GM19023 (cell line): ENCODE results near the gene UBE2J2.

Source experiments
- ATAC-seq: cut with Tn5 transposase; IDR thresholded peaks from one replicate; pipeline ENCODE4 v1.9.1; 2021; ENCODE audit warnings: mild to moderate bottlenecking, moderate library complexity; ENCODE audit not compliant: unreplicated experiment

UBE2J2 gene

DNA sequence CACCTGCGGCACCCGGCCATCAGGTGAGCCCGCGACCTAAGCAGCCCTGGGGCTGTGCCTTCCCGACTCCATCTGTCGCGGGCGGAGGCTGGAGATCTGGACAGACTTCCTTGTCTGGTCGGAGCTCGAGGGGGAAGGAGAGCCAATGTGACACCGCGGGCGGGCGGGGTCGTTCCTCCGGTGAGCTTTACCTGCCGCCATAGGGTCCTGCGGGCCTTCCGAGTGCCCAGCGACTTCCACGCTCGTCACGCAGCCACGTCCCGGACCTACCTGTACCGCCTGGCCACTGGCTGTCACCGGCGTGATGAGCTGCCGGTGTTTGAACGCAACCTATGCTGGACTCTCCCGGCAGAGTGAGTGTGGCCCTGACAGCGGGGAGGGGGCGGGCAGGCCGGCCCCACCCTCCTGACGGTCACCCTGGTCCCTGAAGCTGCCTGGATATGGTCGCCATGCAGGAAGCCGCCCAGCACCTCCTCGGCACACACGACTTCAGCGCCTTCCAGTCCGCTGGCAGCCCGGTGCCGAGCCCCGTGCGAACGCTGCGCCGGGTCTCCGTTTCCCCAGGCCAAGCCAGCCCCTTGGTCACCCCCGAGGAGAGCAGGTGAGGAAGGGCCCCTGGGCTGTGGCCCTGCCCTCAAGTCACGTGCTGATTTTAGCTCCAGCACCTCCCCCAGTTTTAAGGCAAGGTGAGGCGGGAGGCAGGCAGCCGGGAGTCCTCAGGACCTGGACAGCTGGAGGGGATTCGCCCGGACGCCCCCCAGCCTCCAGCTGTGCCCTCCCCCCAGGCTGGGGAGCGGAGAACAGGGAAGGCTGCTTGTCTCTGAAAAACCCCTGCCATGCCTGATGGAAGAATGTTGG, 35.8 kb upstream of the UBE2J2 start:
- ATAC-seq = no peak

DNA sequence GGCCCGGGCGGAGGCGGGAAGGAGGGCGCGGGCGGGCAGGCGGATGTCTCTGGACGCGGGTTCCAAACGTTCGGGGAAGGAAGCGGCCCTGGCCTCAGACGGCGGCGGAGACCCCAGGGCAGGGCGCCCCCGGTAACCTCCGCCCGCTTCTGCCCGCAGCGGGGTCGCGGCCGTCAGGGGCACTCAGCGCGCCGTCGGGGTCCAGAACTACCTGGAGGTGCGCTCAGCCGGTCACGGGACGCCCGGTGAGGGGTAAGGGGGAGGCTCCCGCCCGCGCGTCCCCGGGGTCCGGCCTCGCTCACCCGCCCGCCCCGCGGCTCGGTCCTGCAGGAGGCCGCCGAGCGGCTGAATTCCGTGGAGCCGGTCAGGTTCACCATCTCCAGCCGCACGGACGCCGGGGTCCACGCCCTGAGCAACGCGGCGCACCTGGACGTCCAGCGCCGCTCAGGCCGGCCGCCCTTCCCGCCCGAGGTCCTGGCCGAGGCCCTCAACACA, 35.1 kb upstream of the UBE2J2 start:
- no peak for ATAC-seq

DNA sequence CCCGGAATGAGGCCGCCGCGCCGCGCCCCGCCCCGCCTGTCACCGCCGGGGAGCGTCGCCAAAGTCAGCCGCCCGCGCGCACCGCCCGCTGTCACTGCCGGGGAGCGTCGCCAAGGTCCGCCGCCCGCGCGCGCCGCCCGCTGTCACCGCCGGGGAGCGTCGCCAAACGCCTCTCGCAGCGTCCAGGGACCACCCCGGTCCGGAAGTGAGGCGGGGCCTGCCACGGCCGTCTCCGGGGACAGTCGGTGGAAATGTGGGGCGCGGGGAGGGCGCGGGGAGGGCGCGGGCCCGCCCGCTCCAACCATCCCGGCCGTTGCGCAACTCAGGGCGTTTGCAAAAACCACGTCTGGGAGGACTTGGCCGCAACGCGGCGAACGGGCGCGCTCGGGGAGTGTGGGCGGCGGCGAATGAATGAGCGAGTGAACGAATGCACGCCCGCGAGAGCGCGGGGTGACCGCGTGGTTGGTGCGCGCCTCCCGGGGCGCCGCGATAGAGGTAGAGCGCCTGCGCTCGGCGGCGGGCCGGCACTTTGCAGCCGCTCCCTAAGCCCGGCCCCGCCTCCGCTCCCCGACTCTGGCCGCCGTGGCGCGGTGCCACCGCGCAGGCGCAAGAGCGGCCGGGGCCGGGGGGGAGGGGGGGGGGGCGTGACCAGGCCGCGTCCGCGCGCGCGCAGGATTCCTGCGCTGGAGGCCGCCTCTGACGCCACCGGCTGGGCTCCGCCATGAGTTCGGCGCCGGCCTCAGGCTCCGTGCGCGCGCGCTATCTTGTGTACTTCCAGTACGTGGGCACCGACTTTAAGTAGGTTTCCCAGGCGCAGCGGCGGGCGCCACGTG, 34.5 kb upstream of the UBE2J2 start, which contains the start of the genes ACAP3 and PUSL1:
Gene ACAP3, minus strand, starts transcription at position 8 of the 833 bp plus-strand sequence. CDS start 115 bp downstream, outside the sequence.
Gene PUSL1, plus strand, starts transcription at position 675 of the 833 bp plus-strand sequence. Its CDS starts 47 bp downstream, at position 722.
- ATAC-seq = peak; percentile 62

GRCh38 chr1:1307261-1307922, 33.7 kb upstream of the UBE2J2 start:
- no peak for ATAC-seq

- no peak for ATAC-seq
Measured at GRCh38 chr1:1306661-1307260, 33.1 kb upstream of the UBE2J2 start.

GRCh38 chr1:1306070-1306660, 32.5 kb upstream of the UBE2J2 start:
- ATAC-seq = no peak

GRCh38 chr1:1305300-1306069, 31.8 kb upstream of the UBE2J2 start:
- ATAC-seq = no peak

- ATAC-seq = no peak
Measured at GRCh38 chr1:1304331-1305299, 31.0 kb upstream of the UBE2J2 start.

DNA sequence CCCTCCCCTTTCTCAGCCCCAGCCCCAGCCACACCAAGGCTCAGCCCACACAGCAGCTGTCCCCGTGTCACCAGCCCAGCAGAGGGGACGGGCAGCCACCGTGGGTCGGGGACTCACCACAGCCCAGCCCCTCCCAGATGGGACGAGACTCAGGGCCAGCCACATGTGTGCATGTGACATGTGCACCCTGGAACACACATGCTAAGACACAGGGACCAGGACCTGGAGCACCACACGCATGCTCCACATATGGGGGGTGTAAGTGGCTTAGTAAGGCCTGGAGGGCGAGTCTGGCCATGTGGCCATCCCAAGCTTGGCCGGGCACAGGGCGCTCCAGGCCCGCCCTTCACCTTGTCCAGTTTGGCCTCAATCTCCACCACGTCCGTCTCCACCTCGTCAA, 30.1 kb upstream of the UBE2J2 start:
- ATAC-seq = no peak

DNA sequence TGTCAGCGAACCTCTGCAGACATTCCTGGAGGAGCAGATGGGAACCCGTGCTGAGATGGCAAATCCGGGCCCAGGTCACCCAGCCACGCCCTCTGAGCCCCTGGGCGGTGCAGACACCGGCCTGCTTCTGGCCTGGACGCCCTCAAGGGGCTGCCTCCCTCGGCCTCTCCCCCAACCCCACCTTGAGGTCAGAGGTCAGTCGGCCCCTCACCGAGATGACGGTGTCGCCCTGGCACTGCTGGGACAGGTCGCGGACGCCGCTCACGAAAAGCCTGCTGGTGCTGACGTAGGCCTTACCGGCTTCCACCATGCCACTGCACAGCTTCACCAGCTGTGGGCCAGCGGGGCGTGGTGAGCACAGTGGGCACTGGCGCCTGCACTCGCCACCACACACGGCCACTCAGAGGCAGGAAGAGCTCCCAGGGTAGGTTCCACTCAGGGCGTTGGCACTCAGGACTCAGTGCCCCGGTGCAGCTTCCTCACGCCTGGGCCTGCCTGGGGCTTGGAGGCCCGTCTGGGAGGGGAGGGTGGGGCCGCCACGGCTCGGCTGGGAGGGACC, 29.4 kb upstream of the UBE2J2 start:
- ATAC-seq = no peak

DNA sequence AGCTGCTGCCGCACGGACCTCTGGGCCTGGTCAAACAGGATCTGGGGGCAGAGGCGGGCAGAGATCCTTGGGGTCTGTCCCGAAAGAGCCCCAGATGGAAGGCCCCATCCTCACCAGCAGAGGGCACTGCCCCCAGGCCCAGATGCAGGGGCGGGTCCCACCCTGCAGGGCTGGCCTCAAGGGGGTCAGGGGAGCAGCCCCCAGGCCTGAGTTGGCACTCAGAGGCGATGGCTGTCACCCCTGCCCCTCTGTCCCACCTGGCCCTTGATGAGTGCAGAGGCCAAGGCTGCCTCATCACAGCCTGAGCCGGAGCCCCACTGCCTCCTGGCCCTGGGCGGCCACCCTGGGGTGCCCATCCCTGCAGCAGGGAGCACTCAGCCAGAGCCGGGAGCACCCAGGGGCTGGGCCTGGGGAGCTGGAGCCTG, 28.4 kb upstream of the UBE2J2 start:
- ATAC-seq = no peak

- no peak for ATAC-seq
Measured at GRCh38 chr1:1300352-1300739, 26.7 kb upstream of the UBE2J2 start.

GRCh38 chr1:1299686-1300351, 26.2 kb upstream of the UBE2J2 start:
- no peak for ATAC-seq

DNA sequence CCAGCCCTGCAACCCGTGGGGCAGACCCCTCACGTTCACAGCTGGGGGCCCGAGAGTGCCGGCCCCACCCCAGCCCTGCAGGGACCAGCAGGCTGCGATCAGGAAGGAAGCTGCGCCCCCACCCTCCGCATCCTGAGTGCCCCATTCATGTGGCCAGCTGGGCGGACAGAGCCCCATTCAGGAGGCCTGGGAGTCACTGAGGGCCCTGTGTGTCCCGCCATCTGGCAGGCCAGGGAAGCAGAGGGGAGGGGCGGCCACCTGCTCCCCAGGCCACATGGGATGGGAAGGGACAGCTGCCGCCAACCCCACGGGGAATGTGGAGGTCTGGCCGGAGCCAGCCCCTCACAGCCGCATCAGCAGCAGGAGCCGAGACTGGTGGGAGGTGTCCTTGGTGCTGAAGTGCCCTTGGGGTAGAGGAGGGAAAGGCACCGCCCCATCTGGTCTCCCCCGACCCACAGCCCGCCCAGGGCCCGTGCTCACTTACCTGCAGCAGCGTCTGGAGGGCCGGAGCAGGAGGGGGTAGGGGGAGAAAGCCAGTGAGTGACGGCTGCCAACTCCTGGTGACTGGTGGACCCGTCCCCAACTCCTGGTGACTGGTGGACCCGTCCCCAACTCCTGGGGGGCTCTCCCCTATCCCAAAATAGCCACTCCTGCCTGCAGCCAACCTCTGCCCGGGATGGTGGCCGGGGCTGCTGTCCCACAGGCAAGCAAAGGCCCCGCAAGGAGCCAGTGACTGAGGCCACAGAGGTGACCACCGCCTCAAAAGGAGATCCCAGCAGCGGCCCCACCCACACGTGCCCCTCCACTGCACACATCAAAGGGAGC, 25.4 kb upstream of the UBE2J2 start:
- ATAC-seq = no peak

- ATAC-seq = no peak
Measured at GRCh38 chr1:1297802-1298424, 24.3 kb upstream of the UBE2J2 start.
